WTC11 (cell line): Measurements from ENCODE around the gene FEN1. TPM values are rescaled to one million over a fixed set of nuclear protein-coding genes. Genes with fewer than 3 reads are reported as not detected.
A peak's percentile ranks its signal among the peaks of the same experiment; 100 is the strongest.

Experiments used
- CBFB ChIP-seq: sonication (generic); formaldehyde crosslinking; IDR thresholded peaks from 2 replicates; pipeline ENCODE4 v1.8.1; 2022; ENCODE audit warnings: mild to moderate bottlenecking, low read depth, missing genetic modification reagents
- CREB1 ChIP-seq: sonication (generic); formaldehyde crosslinking; IDR thresholded peaks from 2 replicates; pipeline ENCODE4 v1.8.0; 2023; ENCODE audit warnings: mild to moderate bottlenecking, missing genetic modification reagents
- ESRRA ChIP-seq: sonication (generic); formaldehyde crosslinking; IDR thresholded peaks from 2 replicates; pipeline ENCODE4 v1.8.1; 2022; ENCODE audit warnings: mild to moderate bottlenecking, missing genetic modification reagents, borderline replicate concordance
- FOXJ3 ChIP-seq: sonication (generic); formaldehyde crosslinking; IDR thresholded peaks from 2 replicates; pipeline ENCODE4 v1.9.0; 2021; ENCODE audit warnings: missing genetic modification reagents, mild to moderate bottlenecking, borderline replicate concordance
- GRHL2 ChIP-seq: fragments of 250-450 bp; sonication (Bioruptor Pico); IDR thresholded peaks from 2 replicates; pipeline ENCODE4 v1.8.0; 2022; ENCODE audit warnings: mild to moderate bottlenecking, moderate library complexity; ENCODE audit not compliant: insufficient replicate concordance, severe bottlenecking
- IRF1 ChIP-seq: sonication (generic); formaldehyde crosslinking; IDR thresholded peaks from 2 replicates; pipeline ENCODE4 v1.8.0; 2023; ENCODE audit warnings: missing genetic modification reagents
- NFATC4 ChIP-seq: fragments of 250-450 bp; sonication (Bioruptor Pico); IDR thresholded peaks from 2 replicates; pipeline ENCODE4 v1.9.0; 2021; ENCODE audit warnings: mild to moderate bottlenecking
- NFE2L1 ChIP-seq: sonication (generic); formaldehyde crosslinking; IDR thresholded peaks from 2 replicates; pipeline ENCODE4 v1.8.1; 2023; ENCODE audit warnings: missing genetic modification reagents
- NR1H2 ChIP-seq: sonication (generic); formaldehyde crosslinking; IDR thresholded peaks from 2 replicates; pipeline ENCODE4 v1.9.0; 2021; ENCODE audit warnings: mild to moderate bottlenecking, moderate library complexity, missing genetic modification reagents
- PREB ChIP-seq: sonication (generic); formaldehyde crosslinking; IDR thresholded peaks from 2 replicates; pipeline ENCODE4 v1.8.1; 2022; ENCODE audit warnings: mild to moderate bottlenecking, missing genetic modification reagents, moderate library complexity, borderline replicate concordance
- PRRX2 ChIP-seq: fragments of 250-450 bp; sonication (Bioruptor Pico); IDR thresholded peaks from 2 replicates; pipeline ENCODE4 v1.8.0; 2021; ENCODE audit warnings: mild to moderate bottlenecking
- SOX15 ChIP-seq: fragments of 250-450 bp; sonication (Bioruptor Pico); IDR thresholded peaks from 2 replicates; pipeline ENCODE4 v1.9.0; 2021; ENCODE audit warnings: mild to moderate bottlenecking
- ZNF219 ChIP-seq: sonication (generic); formaldehyde crosslinking; IDR thresholded peaks from 2 replicates; pipeline ENCODE4 v1.8.0; 2023; ENCODE audit warnings: missing genetic modification reagents, mild to moderate bottlenecking, borderline replicate concordance
- ZNF232 ChIP-seq: sonication (generic); formaldehyde crosslinking; IDR thresholded peaks from 2 replicates; pipeline ENCODE4 v1.8.0; 2022; ENCODE audit warnings: mild to moderate bottlenecking, missing genetic modification reagents
- ZNF263 ChIP-seq: sonication (generic); formaldehyde crosslinking; IDR thresholded peaks from 2 replicates; pipeline ENCODE4 v1.8.1; 2022; ENCODE audit warnings: low read depth, mild to moderate bottlenecking, moderate library complexity, missing genetic modification reagents
- ZNF512 ChIP-seq: sonication (generic); formaldehyde crosslinking; IDR thresholded peaks from 2 replicates; pipeline ENCODE4 v1.8.1; 2022; ENCODE audit warnings: missing genetic modification reagents, borderline replicate concordance
- total RNA-seq: library from RNA; stranded (reverse); gene quantifications from 3 replicates; pipeline ENCODE4 v1.2.3, GENCODE V29; 2021
- TF ChIP-seq, protein P1 (sequence below): sonication (generic); formaldehyde crosslinking; IDR thresholded peaks from 2 replicates; pipeline ENCODE4 v1.8.0; 2022; ENCODE audit warnings: mild to moderate bottlenecking, missing genetic modification reagents
- TF ChIP-seq, protein P2 (sequence below): sonication (generic); formaldehyde crosslinking; IDR thresholded peaks from 2 replicates; pipeline ENCODE4 v1.8.0; 2023; ENCODE audit warnings: missing genetic modification reagents, mild to moderate bottlenecking, borderline replicate concordance
- TF ChIP-seq, protein P3 (sequence below): sonication (generic); formaldehyde crosslinking; IDR thresholded peaks from 2 replicates; pipeline ENCODE4 v1.8.1; 2022; ENCODE audit warnings: low read depth, missing genetic modification reagents, borderline replicate concordance
- TF ChIP-seq, protein P4 (sequence below): sonication (generic); formaldehyde crosslinking; IDR thresholded peaks from 2 replicates; pipeline ENCODE4 v1.8.0; 2022; ENCODE audit warnings: mild to moderate bottlenecking, missing genetic modification reagents
- TF ChIP-seq, protein P5 (sequence below): sonication (generic); formaldehyde crosslinking; IDR thresholded peaks from 2 replicates; pipeline ENCODE4 v1.8.0; 2022; ENCODE audit warnings: missing genetic modification reagents

The FEN1 gene
- total RNA-seq, 1 experiment from 2014 or later: 96.3 TPM

GRCh38 chr11:61792310-61793082 lies at the start of gene FEN1, which contains the start of gene TMEM258 (continued):
- no peak for TF ChIP-seq ESRRA (CRISPR knock-in tag)
- 0 out of 2 replicates have a peak, but pooled peaks have one; percentile 14 for TF ChIP-seq IRF1 (CRISPR knock-in tag)
- TF ChIP-seq ZNF232: no peak
- TF ChIP-seq, protein P1, sequence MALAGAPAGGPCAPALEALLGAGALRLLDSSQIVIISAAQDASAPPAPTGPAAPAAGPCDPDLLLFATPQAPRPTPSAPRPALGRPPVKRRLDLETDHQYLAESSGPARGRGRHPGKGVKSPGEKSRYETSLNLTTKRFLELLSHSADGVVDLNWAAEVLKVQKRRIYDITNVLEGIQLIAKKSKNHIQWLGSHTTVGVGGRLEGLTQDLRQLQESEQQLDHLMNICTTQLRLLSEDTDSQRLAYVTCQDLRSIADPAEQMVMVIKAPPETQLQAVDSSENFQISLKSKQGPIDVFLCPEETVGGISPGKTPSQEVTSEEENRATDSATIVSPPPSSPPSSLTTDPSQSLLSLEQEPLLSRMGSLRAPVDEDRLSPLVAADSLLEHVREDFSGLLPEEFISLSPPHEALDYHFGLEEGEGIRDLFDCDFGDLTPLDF (CRISPR knock-in tag): peak; percentile 86
- no peak for TF ChIP-seq GRHL2 (CRISPR knock-in tag)
- TF ChIP-seq ZNF263 (CRISPR knock-in tag): no peak
- no peak for TF ChIP-seq SOX15 (CRISPR knock-in tag)
- TF ChIP-seq ZNF219 (CRISPR knock-in tag): no peak
- TF ChIP-seq ZNF512 (CRISPR knock-in tag): no peak
- TF ChIP-seq, protein P2, sequence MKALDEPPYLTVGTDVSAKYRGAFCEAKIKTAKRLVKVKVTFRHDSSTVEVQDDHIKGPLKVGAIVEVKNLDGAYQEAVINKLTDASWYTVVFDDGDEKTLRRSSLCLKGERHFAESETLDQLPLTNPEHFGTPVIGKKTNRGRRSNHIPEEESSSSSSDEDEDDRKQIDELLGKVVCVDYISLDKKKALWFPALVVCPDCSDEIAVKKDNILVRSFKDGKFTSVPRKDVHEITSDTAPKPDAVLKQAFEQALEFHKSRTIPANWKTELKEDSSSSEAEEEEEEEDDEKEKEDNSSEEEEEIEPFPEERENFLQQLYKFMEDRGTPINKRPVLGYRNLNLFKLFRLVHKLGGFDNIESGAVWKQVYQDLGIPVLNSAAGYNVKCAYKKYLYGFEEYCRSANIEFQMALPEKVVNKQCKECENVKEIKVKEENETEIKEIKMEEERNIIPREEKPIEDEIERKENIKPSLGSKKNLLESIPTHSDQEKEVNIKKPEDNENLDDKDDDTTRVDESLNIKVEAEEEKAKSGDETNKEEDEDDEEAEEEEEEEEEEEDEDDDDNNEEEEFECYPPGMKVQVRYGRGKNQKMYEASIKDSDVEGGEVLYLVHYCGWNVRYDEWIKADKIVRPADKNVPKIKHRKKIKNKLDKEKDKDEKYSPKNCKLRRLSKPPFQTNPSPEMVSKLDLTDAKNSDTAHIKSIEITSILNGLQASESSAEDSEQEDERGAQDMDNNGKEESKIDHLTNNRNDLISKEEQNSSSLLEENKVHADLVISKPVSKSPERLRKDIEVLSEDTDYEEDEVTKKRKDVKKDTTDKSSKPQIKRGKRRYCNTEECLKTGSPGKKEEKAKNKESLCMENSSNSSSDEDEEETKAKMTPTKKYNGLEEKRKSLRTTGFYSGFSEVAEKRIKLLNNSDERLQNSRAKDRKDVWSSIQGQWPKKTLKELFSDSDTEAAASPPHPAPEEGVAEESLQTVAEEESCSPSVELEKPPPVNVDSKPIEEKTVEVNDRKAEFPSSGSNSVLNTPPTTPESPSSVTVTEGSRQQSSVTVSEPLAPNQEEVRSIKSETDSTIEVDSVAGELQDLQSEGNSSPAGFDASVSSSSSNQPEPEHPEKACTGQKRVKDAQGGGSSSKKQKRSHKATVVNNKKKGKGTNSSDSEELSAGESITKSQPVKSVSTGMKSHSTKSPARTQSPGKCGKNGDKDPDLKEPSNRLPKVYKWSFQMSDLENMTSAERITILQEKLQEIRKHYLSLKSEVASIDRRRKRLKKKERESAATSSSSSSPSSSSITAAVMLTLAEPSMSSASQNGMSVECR (CRISPR knock-in tag): no peak
- TF ChIP-seq CBFB (CRISPR knock-in tag): no peak
- no peak for TF ChIP-seq FOXJ3 (CRISPR knock-in tag)
- 0 out of 2 replicates have a peak, but pooled peaks have one; percentile 41 for TF ChIP-seq PRRX2
- TF ChIP-seq, protein P3, sequence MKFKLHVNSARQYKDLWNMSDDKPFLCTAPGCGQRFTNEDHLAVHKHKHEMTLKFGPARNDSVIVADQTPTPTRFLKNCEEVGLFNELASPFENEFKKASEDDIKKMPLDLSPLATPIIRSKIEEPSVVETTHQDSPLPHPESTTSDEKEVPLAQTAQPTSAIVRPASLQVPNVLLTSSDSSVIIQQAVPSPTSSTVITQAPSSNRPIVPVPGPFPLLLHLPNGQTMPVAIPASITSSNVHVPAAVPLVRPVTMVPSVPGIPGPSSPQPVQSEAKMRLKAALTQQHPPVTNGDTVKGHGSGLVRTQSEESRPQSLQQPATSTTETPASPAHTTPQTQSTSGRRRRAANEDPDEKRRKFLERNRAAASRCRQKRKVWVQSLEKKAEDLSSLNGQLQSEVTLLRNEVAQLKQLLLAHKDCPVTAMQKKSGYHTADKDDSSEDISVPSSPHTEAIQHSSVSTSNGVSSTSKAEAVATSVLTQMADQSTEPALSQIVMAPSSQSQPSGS (CRISPR knock-in tag): no peak
- no peak for TF ChIP-seq PREB (CRISPR knock-in tag)
- TF ChIP-seq, protein P4, sequence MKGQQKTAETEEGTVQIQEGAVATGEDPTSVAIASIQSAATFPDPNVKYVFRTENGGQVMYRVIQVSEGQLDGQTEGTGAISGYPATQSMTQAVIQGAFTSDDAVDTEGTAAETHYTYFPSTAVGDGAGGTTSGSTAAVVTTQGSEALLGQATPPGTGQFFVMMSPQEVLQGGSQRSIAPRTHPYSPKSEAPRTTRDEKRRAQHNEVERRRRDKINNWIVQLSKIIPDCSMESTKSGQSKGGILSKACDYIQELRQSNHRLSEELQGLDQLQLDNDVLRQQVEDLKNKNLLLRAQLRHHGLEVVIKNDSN: peak; percentile 100
- TF ChIP-seq NFE2L1 (CRISPR knock-in tag): peak; percentile 71; the same call in 1 of the 2 replicates
- no peak for TF ChIP-seq NFATC4 (CRISPR knock-in tag)
- no peak for TF ChIP-seq NR1H2 (CRISPR knock-in tag)
- TF ChIP-seq, protein P5, sequence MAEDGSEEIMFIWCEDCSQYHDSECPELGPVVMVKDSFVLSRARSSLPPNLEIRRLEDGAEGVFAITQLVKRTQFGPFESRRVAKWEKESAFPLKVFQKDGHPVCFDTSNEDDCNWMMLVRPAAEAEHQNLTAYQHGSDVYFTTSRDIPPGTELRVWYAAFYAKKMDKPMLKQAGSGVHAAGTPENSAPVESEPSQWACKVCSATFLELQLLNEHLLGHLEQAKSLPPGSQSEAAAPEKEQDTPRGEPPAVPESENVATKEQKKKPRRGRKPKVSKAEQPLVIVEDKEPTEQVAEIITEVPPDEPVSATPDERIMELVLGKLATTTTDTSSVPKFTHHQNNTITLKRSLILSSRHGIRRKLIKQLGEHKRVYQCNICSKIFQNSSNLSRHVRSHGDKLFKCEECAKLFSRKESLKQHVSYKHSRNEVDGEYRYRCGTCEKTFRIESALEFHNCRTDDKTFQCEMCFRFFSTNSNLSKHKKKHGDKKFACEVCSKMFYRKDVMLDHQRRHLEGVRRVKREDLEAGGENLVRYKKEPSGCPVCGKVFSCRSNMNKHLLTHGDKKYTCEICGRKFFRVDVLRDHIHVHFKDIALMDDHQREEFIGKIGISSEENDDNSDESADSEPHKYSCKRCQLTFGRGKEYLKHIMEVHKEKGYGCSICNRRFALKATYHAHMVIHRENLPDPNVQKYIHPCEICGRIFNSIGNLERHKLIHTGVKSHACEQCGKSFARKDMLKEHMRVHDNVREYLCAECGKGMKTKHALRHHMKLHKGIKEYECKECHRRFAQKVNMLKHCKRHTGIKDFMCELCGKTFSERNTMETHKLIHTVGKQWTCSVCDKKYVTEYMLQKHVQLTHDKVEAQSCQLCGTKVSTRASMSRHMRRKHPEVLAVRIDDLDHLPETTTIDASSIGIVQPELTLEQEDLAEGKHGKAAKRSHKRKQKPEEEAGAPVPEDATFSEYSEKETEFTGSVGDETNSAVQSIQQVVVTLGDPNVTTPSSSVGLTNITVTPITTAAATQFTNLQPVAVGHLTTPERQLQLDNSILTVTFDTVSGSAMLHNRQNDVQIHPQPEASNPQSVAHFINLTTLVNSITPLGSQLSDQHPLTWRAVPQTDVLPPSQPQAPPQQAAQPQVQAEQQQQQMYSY (CRISPR knock-in tag): no peak
- TF ChIP-seq CREB1 (CRISPR knock-in tag): 0 out of 2 replicates have a peak, but pooled peaks have one; percentile 17
